HG02759 (cell line): ENCODE measurements around the gene RRBP1.

ENCODE experiments used
- ATAC-seq: cut with Tn5 transposase; IDR thresholded peaks from one replicate; pipeline ENCODE4 v1.9.1; 2021; ENCODE audit warnings: mild to moderate bottlenecking, moderate library complexity; ENCODE audit not compliant: unreplicated experiment

RRBP1 gene

DNA sequence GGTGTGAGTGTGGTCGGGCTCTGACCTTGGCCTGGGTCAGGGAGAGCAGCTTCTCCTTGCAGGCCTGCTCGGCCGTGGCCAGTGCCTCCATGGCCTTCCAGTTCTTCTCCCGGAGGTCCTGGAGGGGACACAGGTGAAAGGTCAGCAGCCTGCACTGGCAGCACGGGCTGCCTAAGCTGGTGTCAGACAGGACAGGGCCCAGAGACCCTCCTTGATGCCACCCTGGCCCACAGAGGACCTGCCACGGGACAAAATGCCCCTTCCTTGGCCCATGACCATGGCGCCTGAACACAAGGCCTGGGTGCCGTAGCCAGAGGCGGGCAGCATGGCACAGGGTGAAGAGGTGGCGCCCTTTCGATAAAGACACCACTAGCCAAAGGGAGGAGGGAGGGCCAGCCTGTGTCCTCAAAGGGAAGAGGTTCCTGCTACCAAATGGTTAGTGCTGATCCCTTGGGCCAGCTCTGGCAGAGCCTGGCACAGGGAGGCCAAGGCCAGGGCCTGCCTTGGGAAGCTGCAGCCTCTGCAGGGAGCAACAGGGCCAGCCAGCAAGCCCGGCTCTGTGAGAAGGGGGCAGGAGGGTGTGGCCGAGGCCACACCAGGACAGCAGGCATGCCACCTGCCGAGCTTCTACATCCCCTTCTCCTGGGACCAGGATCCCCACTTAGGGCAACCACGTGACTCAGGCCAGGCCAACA lies 57.3 kb downstream of the RRBP1 start:
- no peak for ATAC-seq

GRCh38 chr20:17624070-17624469 lies 58.0 kb downstream of the RRBP1 start:
- no peak for ATAC-seq

GRCh38 chr20:17622851-17623508 lies 59.1 kb downstream of the RRBP1 start:
- no peak for ATAC-seq

DNA sequence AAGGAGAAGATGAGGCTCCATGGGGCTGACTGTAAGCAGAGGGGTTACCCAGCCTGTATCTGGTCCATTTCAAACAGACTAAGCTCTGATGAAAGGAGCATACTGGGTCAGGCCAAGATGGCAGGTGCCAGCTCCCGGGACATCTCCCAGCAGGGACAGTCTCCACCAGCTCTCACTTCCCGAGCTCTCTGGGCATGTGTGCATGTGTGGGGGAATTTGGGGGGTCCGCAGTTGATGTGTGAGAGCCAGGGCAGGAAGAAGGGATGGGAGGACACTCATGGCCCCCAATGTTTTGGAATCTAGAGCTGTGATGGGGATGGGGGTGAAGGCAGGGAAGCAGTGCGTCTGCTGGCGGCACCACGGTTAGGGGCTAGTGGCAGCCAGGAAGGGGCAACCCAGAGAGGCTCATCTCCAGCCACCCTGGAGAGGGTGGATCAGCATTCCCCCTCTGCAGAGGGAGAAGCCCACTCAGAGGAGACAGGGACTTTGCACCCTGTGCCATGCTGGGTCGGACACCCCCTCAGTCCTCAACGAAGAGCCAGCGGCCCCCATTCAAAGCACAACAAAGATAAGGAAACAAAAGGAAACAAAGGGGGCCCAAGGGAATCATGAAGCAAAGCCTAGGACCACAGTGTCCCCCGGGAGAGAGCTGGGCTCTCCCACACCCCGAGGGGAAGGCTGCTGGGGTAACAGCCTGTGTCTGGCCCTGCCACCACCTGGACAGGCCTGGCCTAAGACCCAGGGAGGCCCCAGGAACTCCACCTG lies 59.8 kb downstream of the RRBP1 start:
- no peak for ATAC-seq

GRCh38 chr20:17621229-17621968 lies 60.6 kb downstream of the RRBP1 start:
- no peak for ATAC-seq

- no peak for ATAC-seq
Observed at GRCh38 chr20:17620371-17621228, 61.4 kb downstream of the RRBP1 start.

DNA sequence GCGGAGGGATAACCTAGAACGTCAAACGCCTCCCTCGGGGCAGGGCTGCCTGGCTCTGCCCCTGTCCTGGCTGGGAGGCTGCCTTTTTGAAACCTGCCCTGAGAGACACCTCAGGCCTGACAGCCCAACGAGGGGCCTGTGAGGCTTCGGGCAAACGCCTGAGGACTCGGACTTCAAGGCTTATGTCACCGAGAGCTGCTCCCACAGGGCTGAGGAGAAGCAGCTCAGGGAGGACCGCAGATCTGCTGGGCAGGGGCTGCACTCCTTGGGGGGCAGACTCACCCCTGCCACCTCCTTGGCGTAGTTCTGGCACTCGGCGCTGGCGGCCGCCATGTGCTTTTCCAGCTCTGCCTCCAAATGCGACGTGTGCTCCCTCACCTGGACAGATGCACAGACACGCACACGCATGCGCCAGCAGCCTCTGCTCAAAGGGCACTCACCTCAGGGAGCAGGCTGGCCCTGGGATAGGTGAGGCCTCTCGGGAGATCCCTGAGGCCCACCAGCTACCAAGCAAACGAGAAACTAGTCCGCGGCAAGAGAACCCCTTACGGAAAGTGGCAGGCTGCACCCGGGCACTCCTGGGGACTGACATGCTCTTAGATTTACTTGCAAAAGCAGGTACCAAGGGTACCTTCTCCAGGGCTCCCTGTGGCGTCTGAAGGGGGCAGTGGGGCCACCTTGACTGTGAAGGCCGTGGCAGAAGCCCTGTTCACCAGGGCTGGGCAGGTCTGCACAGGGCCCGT lies 62.5 kb downstream of the RRBP1 start:
- ATAC-seq: no peak

- no peak for ATAC-seq
Observed at GRCh38 chr20:17618673-17619013, 63.4 kb downstream of the RRBP1 start.

- no peak for ATAC-seq
Observed at GRCh38 chr20:17617868-17618672, 64.0 kb downstream of the RRBP1 start.

- ATAC-seq: peak; percentile 61
Observed at GRCh38 chr20:17617212-17617867, 64.7 kb downstream of the RRBP1 start.

- no peak for ATAC-seq
Observed at GRCh38 chr20:17616480-17617211, 65.4 kb downstream of the RRBP1 start.

DNA sequence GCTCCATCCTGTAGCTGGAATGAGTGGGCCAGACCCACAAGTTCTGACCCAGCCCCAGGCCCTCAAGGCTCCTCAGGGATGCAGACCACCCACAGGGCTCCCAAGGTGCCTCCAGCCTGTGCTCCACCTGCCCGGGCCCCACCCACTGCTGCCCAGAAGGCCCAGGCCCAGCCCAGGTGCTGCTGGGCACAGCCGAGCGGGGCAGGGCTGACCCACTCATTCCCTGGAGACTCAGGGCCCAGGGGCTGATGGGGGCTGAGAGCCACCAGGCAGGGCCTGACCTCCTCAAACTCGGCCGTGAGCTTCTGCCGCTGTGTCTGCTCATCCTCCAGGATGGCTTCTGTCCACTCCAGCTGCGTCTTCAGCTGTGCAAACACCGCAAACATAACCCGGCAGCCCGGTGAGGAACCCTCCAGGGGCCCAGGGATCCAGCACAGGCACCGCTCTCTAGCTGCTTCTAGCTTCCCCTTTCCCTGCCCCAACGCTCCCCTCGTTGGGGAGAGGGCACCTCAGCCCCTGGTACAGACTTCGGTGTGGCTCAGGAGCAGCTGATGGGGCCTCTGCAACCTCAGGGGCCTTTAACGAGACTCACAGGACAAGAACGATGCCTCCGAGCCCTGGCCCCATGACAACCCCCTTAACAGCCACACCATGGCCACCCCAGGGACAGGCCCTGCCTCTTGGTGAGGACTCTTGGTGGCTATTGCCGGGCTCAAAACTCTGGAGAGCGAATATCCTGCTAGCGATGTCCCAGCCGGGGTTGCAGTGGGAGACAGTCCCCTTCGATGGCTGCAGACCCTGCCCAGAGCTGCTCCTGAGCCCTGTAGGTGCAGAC lies 66.2 kb downstream of the RRBP1 start:
- no peak for ATAC-seq

GRCh38 chr20:17614812-17615644 lies 67.0 kb downstream of the RRBP1 start:
- no peak for ATAC-seq

GRCh38 chr20:17614176-17614811 lies 67.7 kb downstream of the RRBP1 start:
- no peak for ATAC-seq

- no peak for ATAC-seq
Observed at GRCh38 chr20:17613328-17614175, 68.5 kb downstream of the RRBP1 start.
